RPMI8226 (cell line): ENCODE data around the gene SLC22A14.

Experiments used
- DNase-seq: peaks from one replicate; pipeline ENCODE4 v3.0.0-alpha.2; 2015

Gene SLC22A14

GRCh38 chr3:38346587-38347410 is 64.7 kb downstream of the SLC22A14 start, which contains the start of gene XYLB:
Gene XYLB, plus strand, starts transcription at chr3:38346785. Its CDS starts 84 bp downstream, at chr3:38346869.
- DNase-seq = peak; percentile 93

- DNase-seq = no peak
Measured at GRCh38 chr3:38347421-38348200, 65.5 kb downstream of the SLC22A14 start.

GRCh38 chr3:38348903-38349302 is 66.8 kb downstream of the SLC22A14 start:
- no peak for DNase-seq

GRCh38 chr3:38349684-38350359 is 67.7 kb downstream of the SLC22A14 start:
- DNase-seq = no peak

- no peak for DNase-seq
Measured at GRCh38 chr3:38353151-38353550, 71.1 kb downstream of the SLC22A14 start.

GRCh38 chr3:38354588-38355330 is 72.7 kb downstream of the SLC22A14 start:
- peak; percentile 58 for DNase-seq

- no peak for DNase-seq
Measured at GRCh38 chr3:38359038-38359437, 76.9 kb downstream of the SLC22A14 start.

- no peak for DNase-seq
Measured at GRCh38 chr3:38360345-38360744, 78.3 kb downstream of the SLC22A14 start.

- DNase-seq = no peak
Measured at GRCh38 chr3:38361496-38361895, 79.4 kb downstream of the SLC22A14 start.

GRCh38 chr3:38362825-38363224 is 80.7 kb downstream of the SLC22A14 start:
- no peak for DNase-seq

GRCh38 chr3:38364721-38365400 is 82.8 kb downstream of the SLC22A14 start:
- no peak for DNase-seq

- no peak for DNase-seq
Measured at GRCh38 chr3:38365469-38366062, 83.5 kb downstream of the SLC22A14 start.

GRCh38 chr3:38366082-38366481 is 84.0 kb downstream of the SLC22A14 start:
- DNase-seq = no peak

GRCh38 chr3:38367779-38368178 is 85.7 kb downstream of the SLC22A14 start:
- no peak for DNase-seq
